Hepatocyte (in vitro differentiated cells): ENCODE results near the gene TCF4.

Experiments
- EZH2phosphoT487 ChIP-seq: fragments of 200-600 bp; sonication (generic); IDR thresholded peaks from one replicate; pipeline ENCODE4 v1.6.1; 2018; ENCODE audit warnings: antibody characterized with exemption, mild to moderate bottlenecking, low read depth, moderate library complexity; ENCODE audit not compliant: unreplicated experiment, severe bottlenecking
- TF ChIP-seq, protein P1 (sequence below): fragments of 200-600 bp; sonication (generic); IDR thresholded peaks from 2 replicates; pipeline ENCODE4 v1.5.1; 2016; ENCODE audit warnings: antibody characterized with exemption, mild to moderate bottlenecking; ENCODE audit not compliant: poor library complexity

DNA sequence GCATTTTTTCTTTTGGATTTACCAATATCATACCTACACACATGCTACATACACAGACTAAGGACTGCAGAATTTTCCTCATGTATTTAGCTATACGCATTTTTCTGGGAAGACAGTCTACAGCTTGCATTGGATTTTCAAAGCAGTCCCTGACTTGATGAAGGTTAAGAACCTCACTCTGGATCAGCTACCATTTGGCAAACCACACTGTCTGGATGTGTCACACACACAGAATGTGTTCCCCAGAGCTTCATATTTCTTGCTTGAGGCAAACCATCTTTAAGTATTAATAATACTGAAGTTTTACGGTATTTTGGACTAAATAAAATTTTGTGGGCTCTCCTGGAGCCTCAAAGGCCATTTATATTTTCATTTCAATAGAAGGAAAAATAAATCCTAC lies 102.3 kb downstream of the TCF4 start:
- TF ChIP-seq, protein P1, sequence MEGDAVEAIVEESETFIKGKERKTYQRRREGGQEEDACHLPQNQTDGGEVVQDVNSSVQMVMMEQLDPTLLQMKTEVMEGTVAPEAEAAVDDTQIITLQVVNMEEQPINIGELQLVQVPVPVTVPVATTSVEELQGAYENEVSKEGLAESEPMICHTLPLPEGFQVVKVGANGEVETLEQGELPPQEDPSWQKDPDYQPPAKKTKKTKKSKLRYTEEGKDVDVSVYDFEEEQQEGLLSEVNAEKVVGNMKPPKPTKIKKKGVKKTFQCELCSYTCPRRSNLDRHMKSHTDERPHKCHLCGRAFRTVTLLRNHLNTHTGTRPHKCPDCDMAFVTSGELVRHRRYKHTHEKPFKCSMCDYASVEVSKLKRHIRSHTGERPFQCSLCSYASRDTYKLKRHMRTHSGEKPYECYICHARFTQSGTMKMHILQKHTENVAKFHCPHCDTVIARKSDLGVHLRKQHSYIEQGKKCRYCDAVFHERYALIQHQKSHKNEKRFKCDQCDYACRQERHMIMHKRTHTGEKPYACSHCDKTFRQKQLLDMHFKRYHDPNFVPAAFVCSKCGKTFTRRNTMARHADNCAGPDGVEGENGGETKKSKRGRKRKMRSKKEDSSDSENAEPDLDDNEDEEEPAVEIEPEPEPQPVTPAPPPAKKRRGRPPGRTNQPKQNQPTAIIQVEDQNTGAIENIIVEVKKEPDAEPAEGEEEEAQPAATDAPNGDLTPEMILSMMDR = no peak
- no peak for TF ChIP-seq EZH2phosphoT487
